OCI-LY1 (cell line): ENCODE results near the gene ZNF892.

Experiments used
- EZH2 ChIP-seq: fragments of 200-600 bp; sonication (generic), shearing (Covaris generic); IDR thresholded peaks from 2 replicates; pipeline ENCODE4 v1.8.0; 2017; ENCODE audit warnings: borderline replicate concordance, mixed run types, mild to moderate bottlenecking, antibody characterized with exemption, low read length, moderate library complexity, mixed read lengths
- TF ChIP-seq, protein P1 (sequence below): fragments of 200-600 bp; sonication (generic), shearing (Covaris generic); IDR thresholded peaks from 2 replicates; pipeline ENCODE4 v1.5.1; 2017; ENCODE audit warnings: mild to moderate bottlenecking, antibody characterized with exemption, low read length, moderate library complexity, mixed read lengths

DNA sequence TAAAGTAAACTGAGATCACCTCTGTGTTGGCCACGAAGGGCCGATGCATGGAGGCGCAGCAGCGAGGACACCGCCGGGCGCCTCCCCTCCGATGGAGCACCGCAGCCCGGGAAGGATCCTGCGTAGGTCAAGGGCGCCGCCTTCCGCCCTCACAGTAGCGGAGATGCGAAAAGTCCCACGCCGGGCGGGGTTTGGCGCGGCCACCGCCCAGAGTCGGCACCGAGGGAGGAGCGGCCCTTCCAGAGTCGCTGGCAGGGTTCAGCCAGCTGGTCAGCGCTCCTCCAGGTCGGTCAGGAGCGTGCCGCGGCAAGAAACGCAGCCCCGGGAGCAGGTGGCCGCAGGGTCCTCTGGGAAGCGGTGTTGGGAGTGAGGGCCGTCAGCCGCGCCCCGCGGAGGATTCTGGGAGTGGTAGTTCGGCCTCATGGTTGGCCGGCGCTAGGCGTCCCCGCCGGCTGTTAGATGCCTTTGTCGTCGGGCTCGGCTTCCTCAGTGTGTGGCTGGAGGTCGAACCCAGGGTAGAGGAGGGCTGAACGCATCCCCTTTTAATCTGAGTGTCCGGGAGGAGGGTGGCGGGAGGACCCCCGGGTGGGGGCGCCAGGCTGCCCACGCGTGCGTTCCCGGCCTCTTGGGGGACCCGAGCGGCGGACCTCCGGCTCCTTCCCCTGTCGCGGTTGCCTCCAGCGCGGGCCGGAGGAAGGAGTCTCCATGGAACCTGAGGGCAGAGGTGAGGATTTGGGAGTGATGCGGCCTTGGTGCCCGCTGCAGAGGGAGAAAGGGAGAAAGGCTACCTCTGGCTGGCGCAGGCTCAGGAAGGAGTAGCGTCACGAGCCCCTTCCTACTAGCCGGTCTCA, at the start of gene ZNF892:
- TF ChIP-seq, protein P1, sequence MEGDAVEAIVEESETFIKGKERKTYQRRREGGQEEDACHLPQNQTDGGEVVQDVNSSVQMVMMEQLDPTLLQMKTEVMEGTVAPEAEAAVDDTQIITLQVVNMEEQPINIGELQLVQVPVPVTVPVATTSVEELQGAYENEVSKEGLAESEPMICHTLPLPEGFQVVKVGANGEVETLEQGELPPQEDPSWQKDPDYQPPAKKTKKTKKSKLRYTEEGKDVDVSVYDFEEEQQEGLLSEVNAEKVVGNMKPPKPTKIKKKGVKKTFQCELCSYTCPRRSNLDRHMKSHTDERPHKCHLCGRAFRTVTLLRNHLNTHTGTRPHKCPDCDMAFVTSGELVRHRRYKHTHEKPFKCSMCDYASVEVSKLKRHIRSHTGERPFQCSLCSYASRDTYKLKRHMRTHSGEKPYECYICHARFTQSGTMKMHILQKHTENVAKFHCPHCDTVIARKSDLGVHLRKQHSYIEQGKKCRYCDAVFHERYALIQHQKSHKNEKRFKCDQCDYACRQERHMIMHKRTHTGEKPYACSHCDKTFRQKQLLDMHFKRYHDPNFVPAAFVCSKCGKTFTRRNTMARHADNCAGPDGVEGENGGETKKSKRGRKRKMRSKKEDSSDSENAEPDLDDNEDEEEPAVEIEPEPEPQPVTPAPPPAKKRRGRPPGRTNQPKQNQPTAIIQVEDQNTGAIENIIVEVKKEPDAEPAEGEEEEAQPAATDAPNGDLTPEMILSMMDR, result peak; percentile 58
- no peak for TF ChIP-seq EZH2
